ENCODE data around the gene CASZ1.

Gene CASZ1

DNA sequence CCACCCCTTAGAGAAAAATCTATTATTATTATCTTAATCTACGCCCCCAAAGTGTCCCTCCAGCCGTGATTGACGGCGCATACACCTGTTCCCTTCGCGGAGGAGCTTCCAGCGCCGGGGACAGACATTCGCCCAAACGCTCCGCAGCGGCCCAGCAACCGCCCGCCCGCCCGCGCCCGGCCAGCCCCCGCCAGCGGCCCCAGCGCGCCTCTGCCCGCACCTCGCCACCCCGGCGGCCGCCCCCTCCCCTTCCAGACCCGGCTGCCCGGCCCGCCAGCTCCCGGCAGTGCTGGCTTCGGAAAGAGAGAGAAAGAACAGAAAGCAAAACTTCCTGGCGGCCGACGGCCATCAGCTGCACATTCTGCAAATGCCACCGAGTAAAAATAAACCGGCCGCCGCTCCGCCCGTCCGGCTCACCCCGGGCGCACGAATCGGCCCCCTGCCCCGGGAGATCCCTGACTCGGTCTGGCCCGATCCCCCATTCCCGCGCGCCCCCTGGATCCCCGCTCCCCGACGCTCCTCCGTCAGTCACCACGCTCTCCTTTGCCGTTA lies 1.6 kb downstream of the CASZ1 start:
- no peak for DNase-seq

GRCh38 chr1:10793129-10793651 lies 3.3 kb downstream of the CASZ1 start:
- peak; percentile 23 for DNase-seq

- DNase-seq: no peak
Measured at GRCh38 chr1:10791105-10791951, 5.1 kb downstream of the CASZ1 start.

DNA sequence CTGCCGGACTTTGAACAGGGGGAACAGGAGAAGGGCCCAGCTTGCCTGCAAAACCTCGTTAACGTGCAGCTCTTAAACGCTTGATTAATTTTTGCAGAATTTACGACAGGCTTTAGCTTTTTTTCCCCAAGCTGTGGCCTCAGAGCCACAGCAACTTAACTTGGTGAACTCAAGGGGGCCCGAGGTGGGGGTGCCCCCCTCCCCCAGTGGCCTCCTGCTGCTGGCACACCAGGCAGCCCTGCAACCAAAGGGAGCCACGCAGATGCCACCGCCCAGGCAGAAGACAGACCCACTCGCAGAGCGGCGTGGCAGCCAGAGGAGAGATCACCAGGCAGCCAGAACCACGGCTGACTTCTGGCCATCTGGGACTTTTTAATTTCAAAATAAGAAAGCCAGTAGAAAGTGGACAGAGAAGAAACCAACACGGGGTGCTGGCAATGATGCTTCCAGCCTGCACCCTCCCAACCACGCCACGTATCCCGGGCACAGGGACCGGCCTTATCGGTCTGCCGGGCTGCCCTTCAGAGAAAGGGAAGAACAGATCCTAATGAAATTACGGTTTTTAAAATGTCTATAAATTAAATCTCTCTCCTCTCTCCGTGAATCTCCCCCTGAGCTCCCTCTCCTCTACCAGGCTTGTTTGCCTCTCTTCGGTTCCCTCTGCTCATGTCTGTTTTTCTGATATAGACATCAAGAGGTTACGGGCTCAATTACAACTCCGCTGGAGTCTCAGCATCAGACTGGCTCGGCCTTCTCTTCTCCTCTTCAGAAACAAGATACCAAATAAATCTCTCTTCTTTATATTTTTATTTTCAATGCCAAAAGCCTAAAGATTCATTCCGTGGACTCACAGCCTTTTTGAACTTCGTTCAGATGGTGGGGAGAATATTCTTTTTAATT lies 6.4 kb downstream of the CASZ1 start:
- no peak for DNase-seq

- DNase-seq: no peak
Measured at GRCh38 chr1:10789047-10789791, 7.2 kb downstream of the CASZ1 start.

DNA sequence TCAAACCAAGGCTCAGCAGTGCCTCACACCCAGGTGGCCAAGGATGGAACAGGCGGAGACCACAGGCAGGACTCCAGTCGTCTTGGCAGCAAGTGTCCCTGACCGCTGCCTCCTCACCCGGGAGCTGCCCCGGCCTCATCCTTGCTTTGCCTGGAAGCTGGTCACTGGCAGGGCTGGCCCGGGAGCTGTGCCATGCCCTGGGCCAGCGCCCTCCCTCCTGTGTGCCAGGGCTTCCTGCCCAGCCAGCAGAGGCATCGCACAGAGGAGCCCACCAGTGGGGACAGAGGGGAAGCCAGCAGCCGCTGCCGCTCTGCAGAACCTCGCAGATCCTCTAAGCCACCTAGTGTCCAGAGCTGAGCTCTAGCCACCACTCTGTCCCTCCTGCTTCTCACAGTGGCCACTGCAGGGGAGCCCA lies 7.8 kb downstream of the CASZ1 start:
- no peak for DNase-seq

DNA sequence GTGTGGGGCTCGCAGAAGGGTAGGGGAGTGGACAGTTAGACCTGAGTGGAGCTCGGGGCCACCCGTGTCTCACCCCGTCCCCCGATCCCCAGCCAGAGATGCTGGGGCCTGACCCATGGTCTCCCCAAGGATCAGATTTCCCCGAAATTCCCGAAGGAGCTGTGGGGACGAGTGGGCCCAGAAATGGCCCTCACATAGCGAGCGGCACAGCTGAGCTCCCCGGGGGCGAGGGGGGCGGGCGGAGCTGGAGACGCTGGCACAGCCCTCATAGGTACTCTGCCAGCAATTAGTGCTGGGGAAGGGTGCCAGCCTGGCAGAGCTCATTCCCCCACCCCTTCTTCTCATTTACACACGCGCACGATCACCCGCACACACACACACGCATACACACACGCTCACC lies 9.2 kb downstream of the CASZ1 start:
- DNase-seq: no peak

DNA sequence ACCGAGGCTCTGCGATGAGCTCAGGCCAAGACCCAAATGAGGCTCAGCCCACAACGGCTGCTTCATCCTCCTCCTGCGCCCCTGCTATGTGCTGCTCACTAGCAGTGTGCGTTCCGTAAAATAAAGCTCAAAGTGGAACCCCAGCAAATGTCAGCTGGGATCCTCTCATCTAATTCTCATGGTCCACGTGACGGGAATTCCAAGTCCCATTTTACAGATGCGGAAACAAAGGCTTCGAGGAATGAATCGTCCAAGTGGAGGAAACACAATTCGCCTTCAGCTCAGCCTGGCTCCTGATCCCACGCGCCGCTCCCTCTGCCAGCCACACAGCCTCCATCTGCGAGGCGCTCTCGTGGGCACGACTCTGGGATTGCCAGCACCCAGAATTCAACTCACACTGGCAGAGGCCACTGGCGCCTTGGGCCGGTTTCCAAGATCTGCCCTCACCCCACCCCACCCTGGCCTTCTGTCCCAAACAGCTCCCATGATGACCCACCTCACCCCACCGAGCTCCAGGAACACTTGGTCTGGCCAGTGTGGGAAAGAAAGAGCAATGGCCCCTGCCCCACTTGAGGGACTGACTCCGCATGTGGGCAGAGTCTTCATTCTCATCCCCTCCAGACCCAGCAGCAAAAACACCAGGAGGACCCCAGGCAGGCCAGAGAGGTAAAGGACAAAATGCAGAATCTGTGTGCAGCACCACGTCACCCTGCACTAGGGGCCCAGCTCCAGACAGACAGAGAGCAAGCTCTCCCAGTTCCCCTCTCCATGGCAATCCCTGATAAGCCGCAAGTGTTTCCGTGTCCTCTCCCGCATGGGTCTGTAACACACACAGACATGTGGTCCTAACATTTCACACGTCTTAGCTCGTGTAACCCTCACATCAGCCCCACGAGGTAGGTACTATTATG lies 10.5 kb downstream of the CASZ1 start:
- no peak for DNase-seq

- DNase-seq: no peak
Measured at GRCh38 chr1:10784998-10785727, 11.3 kb downstream of the CASZ1 start.

GRCh38 chr1:10782491-10783244 lies 13.8 kb downstream of the CASZ1 start:
- no peak for DNase-seq

- no peak for DNase-seq
Measured at GRCh38 chr1:10781137-10781536, 15.3 kb downstream of the CASZ1 start.

DNA sequence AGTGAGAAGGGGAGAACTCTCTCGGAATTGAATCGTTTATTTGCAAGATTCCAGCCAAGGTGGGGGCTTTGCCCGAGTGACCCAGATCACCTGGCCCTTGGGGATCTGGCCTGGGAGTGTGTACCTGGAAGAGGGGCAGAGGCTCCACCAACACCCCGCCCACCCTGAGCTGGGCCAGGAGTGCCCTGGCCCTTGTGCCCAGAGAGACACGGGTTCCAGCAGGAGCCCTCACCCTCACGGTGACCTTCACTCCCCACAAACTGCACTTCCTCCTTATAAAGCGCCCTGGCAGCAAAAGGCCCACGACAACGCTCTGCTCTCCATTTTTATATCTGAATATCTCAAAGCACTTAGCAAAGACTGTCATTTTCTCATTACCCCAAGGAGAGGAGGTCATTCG lies 16.6 kb downstream of the CASZ1 start:
- no peak for DNase-seq

- DNase-seq: peak; percentile 25
Measured at GRCh38 chr1:10779201-10779600, 17.2 kb downstream of the CASZ1 start.

GRCh38 chr1:10778640-10779039 lies 17.8 kb downstream of the CASZ1 start:
- no peak for DNase-seq

GRCh38 chr1:10777749-10778574 lies 18.5 kb downstream of the CASZ1 start:
- DNase-seq: no peak

- DNase-seq: no peak
Measured at GRCh38 chr1:10776190-10776905, 20.1 kb downstream of the CASZ1 start.

DNA sequence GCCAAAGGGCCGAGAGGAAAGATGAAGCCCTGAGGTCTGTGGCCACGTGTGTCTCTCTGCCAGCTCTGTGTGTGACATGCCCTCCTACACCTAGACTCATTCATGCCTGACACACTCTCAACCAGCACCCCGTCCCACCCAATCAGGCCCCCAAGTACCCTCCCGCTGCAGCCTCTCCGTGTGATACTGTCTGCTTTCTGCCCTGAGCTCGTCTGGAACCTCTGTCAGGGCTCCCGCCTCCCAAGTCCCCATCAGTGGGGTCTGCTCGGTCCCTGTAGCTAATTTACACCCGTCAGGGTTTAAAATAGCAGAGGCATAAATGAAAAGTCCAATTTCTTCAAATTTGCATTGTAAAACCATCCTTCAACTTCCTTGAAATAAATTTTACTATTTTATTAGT lies 20.7 kb downstream of the CASZ1 start:
- DNase-seq: no peak

DNA sequence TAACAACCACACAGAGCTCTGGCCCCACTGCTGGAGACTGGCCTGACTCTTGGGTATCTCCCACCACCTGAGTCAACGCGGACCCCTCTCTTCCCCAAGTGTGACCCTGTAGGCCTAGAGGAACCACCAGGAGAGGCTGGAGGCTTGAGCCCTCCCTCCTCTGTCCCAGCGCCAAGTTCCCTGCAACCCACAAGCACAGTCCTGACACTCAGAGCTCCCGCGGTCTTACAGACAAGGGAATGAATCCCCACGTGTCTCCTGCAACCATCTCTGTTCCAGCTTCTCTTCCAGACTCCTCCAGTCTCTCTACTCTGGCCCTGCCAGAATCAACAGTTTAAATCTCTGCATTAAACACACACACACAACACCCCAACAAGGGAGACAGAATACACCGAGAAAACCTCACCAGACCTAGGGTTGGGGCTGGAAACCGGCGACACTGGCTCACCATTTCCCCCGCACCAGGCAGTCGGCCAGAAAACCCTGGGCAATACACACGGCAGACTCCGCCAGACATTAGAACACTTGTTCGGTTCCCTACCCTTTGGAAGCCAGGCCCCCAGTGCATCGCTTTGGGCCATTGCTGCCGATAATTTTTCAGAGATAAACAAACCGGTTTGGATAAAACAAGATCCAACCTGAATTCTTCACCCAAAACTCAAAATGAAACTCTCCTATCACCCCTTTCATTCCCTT lies 21.7 kb downstream of the CASZ1 start:
- DNase-seq: no peak

All from MV-4-11 (cell line).